NB4 (cell line): ENCODE data around the gene LEKR1.

Experiments used
- DNase-seq: peaks from one replicate; pipeline ENCODE4 v3.0.0; 2010; ENCODE audit warnings: low read depth
- H3K4me3 ChIP-seq: one replicate; pipeline ENCODE4 v1.5.1; 2011; ENCODE audit warnings: mild to moderate bottlenecking, low read depth, low read length, moderate library complexity
- MYC ChIP-seq: IDR thresholded peaks from 2 replicates; pipeline ENCODE4 v1.6.1; 2011; ENCODE audit warnings: low read depth, low read length
- POLR2A ChIP-seq: IDR thresholded peaks from 2 replicates; pipeline ENCODE4 v1.6.1; 2011; ENCODE audit warnings: mild to moderate bottlenecking; ENCODE audit not compliant: insufficient read length; ENCODE audit errors: extremely low read depth
- TF ChIP-seq, protein P1 (sequence below): IDR thresholded peaks from one replicate; pipeline ENCODE4 v1.5.1; 2012; ENCODE audit warnings: low read depth, low read length
- TF ChIP-seq, protein P2 (sequence below): IDR thresholded peaks from 2 replicates; pipeline ENCODE4 v1.6.1; 2011; ENCODE audit warnings: low read depth, low read length

LEKR1 gene

DNA sequence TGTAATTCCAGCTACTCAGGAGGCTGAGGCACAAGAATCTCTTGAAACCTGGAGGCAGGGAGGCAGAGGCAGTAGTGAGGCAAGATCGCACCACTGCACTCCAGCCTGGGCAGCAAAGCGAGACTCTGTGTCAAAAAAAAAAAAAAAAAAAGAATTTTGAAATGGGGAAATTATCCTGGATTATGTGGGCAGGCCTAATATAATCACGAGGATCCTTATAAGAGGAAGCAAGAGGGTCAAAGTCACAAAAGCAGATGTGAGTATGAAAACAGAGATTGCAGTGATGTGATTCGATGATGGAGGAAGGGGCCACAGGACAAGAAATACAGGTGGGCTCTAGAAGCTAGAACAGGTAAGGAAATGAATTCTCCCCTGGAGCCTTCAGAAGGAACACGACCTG, 159.6 kb downstream of the LEKR1 start:
- TF ChIP-seq, protein P1, sequence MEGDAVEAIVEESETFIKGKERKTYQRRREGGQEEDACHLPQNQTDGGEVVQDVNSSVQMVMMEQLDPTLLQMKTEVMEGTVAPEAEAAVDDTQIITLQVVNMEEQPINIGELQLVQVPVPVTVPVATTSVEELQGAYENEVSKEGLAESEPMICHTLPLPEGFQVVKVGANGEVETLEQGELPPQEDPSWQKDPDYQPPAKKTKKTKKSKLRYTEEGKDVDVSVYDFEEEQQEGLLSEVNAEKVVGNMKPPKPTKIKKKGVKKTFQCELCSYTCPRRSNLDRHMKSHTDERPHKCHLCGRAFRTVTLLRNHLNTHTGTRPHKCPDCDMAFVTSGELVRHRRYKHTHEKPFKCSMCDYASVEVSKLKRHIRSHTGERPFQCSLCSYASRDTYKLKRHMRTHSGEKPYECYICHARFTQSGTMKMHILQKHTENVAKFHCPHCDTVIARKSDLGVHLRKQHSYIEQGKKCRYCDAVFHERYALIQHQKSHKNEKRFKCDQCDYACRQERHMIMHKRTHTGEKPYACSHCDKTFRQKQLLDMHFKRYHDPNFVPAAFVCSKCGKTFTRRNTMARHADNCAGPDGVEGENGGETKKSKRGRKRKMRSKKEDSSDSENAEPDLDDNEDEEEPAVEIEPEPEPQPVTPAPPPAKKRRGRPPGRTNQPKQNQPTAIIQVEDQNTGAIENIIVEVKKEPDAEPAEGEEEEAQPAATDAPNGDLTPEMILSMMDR, result no peak
- TF ChIP-seq, protein P2, sequence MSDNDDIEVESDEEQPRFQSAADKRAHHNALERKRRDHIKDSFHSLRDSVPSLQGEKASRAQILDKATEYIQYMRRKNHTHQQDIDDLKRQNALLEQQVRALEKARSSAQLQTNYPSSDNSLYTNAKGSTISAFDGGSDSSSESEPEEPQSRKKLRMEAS, result no peak
- TF ChIP-seq POLR2A (no peak), MYC (no peak)
- DNase-seq, result no peak
- no peak overlapping the region for H3K4me3 ChIP-seq

DNA sequence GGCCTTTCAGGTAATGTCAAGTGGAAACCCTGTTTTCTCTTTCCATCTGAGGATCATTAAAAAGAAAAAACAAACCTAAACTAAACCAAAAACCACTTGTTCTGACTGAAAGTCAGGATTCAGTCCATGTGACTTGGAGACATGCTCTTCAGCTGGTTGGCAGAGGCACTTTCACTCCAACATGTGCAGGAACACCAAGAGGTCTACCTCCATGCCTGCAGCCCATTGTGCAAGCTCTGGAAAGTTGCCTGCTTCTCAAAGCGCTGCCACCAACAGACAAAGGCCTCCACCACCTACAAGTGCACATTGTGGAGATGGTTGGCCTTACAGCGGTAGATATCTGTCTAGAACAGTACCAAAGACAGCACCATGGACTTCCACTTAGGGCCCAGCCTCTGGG, 161.8 kb downstream of the LEKR1 start:
- TF ChIP-seq, protein P1, result no peak
- TF ChIP-seq, protein P2, result no peak
- TF ChIP-seq POLR2A, result no peak
- TF ChIP-seq MYC, result no peak
- no peak for DNase-seq
- H3K4me3 ChIP-seq, result no peak overlapping the region

DNA sequence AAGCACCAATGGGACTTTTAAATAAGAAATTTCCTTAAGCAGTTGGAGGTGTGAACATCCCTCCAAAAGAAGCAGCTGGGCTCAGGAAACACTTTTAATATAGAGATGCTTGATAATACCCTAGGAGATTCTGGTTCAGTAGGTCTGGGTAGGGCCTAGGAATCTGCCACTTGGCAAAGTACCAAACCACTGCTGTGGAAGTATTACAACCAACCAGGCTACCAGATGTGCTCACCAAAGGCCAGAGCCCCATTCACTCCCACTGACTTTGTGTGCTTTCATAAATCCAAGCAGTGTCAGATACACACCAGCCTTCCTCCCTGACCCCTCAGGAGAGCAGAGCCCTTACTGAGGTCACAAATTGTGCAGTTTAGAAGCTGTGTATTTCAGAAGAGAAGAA, 171.2 kb downstream of the LEKR1 start:
- no peak for DNase-seq
- no peak overlapping the region for H3K4me3 ChIP-seq
- TF ChIP-seq POLR2A, result no peak
- TF ChIP-seq, protein P1, result no peak
- TF ChIP-seq MYC, result no peak
- TF ChIP-seq, protein P2, result no peak

DNA sequence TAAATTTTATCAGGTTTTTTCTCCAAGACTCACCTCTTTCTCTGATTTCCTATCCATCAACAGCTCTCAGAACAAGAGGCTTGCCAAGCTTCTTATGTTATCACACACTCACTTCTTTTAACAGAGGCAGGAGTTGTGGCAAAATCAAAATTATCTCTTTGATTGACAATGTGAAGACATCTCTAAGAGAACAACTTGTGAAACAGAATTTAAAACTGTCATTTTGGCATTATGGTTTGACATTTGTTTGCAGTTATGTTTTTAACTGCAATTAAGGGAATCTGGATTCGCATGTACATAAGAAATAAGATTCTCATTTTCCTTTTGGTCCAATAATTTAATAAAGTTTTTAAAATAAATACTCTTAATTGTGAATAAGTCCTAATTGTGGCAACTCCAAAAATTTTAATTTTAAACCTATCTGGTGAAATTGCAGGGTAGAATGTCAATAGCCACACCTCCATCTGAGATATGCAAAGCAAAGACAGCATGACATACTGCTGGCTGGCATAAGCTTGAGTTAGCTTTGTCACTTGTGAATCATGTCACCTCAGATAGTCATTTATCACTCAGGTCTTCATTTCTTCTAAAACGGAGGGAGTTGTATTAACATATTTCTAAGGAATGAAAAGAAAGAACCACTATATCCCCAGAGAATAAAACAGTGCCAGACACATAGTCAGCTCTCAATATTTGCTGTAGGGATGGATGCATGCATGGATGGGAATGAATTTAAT, 175.2 kb downstream of the LEKR1 start:
- no peak for TF ChIP-seq POLR2A
- TF ChIP-seq, protein P2, result no peak
- TF ChIP-seq, protein P1, result no peak
- TF ChIP-seq MYC, result no peak
- no peak for DNase-seq
- H3K4me3 ChIP-seq, result no peak overlapping the region

DNA sequence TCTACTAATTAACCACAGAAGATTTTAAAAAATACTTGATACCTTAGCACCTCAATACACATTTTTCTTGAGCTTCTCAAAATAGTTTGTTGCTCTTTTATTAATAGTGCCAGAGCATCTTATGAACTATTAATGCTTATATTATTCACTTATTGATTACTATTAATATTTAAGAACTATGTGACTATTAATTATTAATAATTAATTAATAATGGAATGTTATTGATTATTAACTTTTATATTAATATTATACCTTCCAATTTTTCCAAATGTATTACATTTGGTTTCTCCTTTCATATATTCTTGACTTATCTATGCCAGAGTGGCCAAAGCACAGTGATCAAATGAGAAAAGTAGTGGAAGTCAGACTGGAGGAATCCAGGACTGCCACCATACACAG, 195.5 kb downstream of the LEKR1 start:
- TF ChIP-seq MYC (no peak), POLR2A (no peak)
- TF ChIP-seq, protein P1, result no peak
- TF ChIP-seq, protein P2, result no peak
- H3K4me3 ChIP-seq, result no peak overlapping the region
- DNase-seq, result no peak
